Activated CD4-positive, alpha-beta memory T cell treated with anti-CD3 and anti-CD28 coated beads, Interleukin-2, amount 10 ng/mL, durations not matched to agents 7 days and 5 days (primary cell): ENCODE data around the gene RBPJ. TPM values are rescaled to one million over a fixed set of nuclear protein-coding genes. Genes with fewer than 3 reads are reported as not detected.

Experiments used
- CTCF ChIA-PET: fragments of 350-600 bp; sonication (Branson Sonifier 250); formaldehyde crosslinking; loops from one replicate; lab custom pipeline; 2021; ENCODE audit warnings: antibody characterized with exemption, inconsistent platforms; lab: Charles Lee
- POLR2A ChIA-PET: fragments of 350-600 bp; sonication (Branson Sonifier 250); formaldehyde crosslinking; loops from one replicate; lab custom pipeline; 2021; ENCODE audit warnings: antibody characterized with exemption; lab: Charles Lee
- DNase-seq: peaks from one replicate; pipeline ENCODE4 v3.0.0-alpha.2; 2020
- H3K27ac Mint-ChIP-seq: one replicate; pipeline ENCODE4 v1.8.0; 2021; ENCODE audit warnings: mild to moderate bottlenecking, mixed read lengths
- H3K27me3 Mint-ChIP-seq: one replicate; pipeline ENCODE4 v1.8.0; 2021; ENCODE audit warnings: mixed read lengths
- H3K36me3 Mint-ChIP-seq: one replicate; pipeline ENCODE4 v1.8.0; 2021; ENCODE audit warnings: low read depth, mixed read lengths
- H3K4me1 Mint-ChIP-seq: one replicate; pipeline ENCODE4 v1.8.0; 2021; ENCODE audit warnings: mixed read lengths
- H3K4me3 Mint-ChIP-seq: one replicate; pipeline ENCODE4 v1.8.0; 2021; ENCODE audit warnings: mild to moderate bottlenecking, mixed read lengths
- H3K9me3 Mint-ChIP-seq: one replicate; pipeline ENCODE4 v1.8.0; 2021; ENCODE audit warnings: mixed read lengths
- total RNA-seq, 2 experiments: library from RNA; stranded (reverse); gene quantifications; one replicate each; pipeline ENCODE4 v1.2.3, GENCODE V29; 2021

Gene RBPJ
- total RNA-seq, 2 experiments from 2014 or later: 137 to 144 TPM

DNA sequence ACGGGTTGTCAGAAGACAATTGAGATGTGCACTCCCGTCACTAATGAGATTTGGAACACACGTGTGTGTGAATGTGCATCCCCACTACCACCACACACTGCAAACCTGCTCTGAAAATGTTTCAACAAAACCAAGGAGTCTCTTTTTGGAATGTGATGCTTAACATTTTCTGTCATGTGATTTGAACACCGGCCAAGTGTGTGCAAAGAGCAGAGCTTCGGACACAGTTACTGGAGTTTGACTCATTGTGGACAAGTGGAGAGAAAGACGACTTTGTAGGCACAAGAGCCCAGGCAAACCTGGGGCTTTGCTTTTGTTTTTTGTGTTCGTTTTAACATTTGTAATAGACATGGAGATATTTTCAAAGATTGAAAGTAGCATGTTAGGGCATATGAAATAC is 120.3 kb downstream of the RBPJ start:
- POLR2A ChIA-PET: no interaction called here
- Mint-ChIP-seq H3K9me3 (no peaks in the 10 kb centered on the region), H3K36me3 (peaks cover 20% of the 10 kb centered on the region), H3K4me1 (no peaks in the 10 kb centered on the region), H3K27me3 (no peaks in the 10 kb centered on the region), H3K27ac (no peak overlapping the region), H3K4me3 (no peak overlapping the region)
- no peak for DNase-seq
- CTCF ChIA-PET: no interaction called here

DNA sequence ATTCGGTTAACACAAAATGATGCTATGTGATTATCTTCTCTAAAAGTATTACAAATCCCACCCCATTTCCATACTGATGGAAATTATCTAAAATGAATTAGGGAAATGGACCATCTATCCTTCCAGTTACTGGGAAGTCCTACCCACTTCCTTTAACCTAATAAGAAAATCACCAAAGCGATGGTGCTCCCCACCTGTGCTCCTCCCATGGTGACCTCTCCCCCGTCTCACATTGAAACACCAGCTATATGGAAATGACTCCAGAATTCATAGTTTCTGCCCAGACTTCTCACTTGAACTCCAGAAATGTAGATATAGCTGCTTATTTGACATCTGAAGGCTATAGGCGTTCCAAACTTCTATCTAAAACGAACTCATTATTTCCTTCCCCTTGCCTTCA is 121.0 kb downstream of the RBPJ start:
- POLR2A ChIA-PET: no interaction called here
- H3K4me1 Mint-ChIP-seq: no peaks in the 10 kb centered on the region
- H3K4me3 Mint-ChIP-seq: no peak overlapping the region
- H3K27me3 Mint-ChIP-seq: no peaks in the 10 kb centered on the region
- CTCF ChIA-PET: no interaction called here
- no peaks in the 10 kb centered on the region for H3K9me3 Mint-ChIP-seq
- peaks cover 20% of the 10 kb centered on the region for H3K36me3 Mint-ChIP-seq
- no peak overlapping the region for H3K27ac Mint-ChIP-seq
- no peak for DNase-seq

DNA sequence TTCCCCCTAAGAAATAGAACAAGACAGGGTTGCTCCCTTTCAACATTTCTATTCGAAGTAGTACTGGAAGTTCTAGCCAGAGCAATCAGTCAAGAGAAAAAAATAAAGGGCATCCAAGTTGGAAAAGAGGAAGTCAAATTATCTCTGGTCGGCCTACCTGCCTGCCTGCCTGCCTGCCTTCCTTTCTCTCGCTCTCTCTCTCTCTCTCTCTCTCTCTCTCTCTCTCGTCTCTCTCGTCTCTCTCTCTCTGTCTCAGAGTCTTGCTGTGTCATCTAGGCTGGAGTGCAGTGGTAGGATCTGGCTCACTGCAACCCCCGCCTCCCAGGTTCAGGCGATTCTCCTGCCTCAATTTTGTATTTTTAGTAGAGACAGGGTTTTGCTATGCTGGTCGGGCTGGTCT is 126.6 kb downstream of the RBPJ start:
- CTCF ChIA-PET: no interaction called here
- Mint-ChIP-seq H3K36me3 (peaks cover 6% of the 10 kb centered on the region), H3K27ac (no peak overlapping the region), H3K27me3 (peaks cover 1% of the 10 kb centered on the region), H3K4me1 (no peaks in the 10 kb centered on the region), H3K9me3 (no peaks in the 10 kb centered on the region), H3K4me3 (no peak overlapping the region)
- no peak for DNase-seq
- POLR2A ChIA-PET: no interaction called here

DNA sequence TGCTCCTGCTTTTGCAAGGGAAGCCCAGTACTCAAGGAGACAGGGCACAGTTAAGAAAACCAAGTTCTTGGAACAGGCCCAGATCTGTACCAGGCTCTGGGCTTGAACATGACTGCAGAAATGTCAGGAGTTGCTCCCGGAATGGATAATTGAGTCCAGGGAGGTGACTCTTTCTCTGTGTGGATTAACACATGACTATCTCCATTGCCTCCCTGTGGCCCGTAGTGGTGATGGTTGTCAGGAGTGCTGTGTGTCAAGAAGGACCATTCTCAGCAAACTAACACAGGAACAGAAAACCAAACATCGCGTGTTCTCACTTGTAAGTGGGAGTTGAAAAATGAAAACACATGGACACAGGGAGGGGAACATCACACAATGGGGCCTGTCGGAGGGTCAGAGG is 129.6 kb downstream of the RBPJ start:
- CTCF ChIA-PET: no interaction called here
- Mint-ChIP-seq H3K27ac (no peak overlapping the region), H3K4me1 (no peaks in the 10 kb centered on the region), H3K9me3 (no peaks in the 10 kb centered on the region), H3K27me3 (peaks cover 1% of the 10 kb centered on the region), H3K36me3 (no peaks in the 10 kb centered on the region), H3K4me3 (no peak overlapping the region)
- DNase-seq: no peak
- POLR2A ChIA-PET: no interaction called here

DNA sequence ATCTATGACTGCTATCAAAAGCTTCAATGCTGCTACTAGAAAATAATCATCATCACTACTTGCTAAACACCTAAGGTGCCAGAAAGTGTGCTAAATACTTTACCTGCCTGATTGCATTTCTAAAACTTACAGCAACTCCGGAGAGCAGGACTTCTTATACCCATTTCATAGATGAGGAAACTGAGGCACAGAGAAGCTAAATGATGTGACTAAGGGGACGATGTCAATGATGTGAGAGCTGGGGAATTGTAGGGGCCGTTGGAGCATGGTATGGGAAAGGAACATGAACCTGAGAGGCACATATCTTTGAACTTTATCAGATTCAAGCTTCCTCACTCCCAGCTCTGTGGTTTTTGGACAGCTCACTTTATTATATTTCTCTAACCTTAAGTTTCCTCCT is 130.8 kb downstream of the RBPJ start:
- Mint-ChIP-seq H3K4me3 (no peak overlapping the region), H3K4me1 (no peaks in the 10 kb centered on the region), H3K27me3 (peaks cover 1% of the 10 kb centered on the region), H3K9me3 (no peaks in the 10 kb centered on the region), H3K27ac (no peak overlapping the region), H3K36me3 (no peaks in the 10 kb centered on the region)
- DNase-seq: no peak
- CTCF ChIA-PET: interaction anchor here (0.6 kb wide), 1 partner anchor 454 kb away, joined by 5 read pairs; no protein-coding TSS in a partner anchor
- POLR2A ChIA-PET: no interaction called here

DNA sequence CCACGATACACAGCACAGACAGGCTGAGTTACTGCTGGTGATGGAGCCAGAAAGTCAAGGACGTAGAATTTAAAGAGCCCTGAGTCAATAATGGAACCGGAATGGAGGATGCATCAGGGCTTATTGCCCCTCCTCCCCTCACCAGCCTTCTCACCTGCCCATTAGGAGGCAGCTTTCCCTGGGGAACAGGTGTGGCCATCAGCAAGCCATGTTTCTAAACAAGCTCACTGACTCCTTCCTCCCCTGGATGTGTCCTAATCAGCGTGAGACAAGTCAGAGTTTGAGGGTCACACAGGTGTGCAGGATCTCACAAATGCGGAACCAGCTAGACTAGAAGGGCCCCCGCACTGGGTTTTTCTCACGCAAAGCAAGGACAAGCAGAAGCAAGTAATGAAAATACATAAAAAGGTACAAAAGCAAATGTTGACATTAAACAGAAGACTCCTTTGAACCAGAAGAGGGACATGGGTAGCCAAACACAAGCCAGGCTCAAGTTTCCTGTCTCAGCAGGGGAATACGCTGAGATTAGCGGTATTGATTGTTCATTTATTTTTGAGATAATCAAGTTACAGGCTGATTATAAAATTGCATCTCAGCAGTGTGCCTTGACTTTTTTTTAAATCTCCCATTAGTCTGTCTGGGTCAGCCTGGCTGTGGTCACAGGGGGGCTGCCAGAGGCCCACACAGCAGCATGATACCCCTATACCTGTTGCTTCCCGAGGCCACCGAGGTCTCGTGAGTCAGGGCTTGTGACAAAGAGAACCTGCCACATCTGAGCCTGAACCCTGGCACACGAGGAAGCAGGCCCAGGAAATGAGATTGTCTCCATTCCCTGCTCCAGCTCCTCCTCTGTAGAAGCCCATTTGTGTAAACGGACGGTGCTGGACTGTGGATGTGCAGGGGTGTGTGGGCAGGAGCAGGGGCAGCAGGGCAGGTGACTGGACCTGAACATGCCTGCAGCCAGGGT is 132.0 kb downstream of the RBPJ start:
- Mint-ChIP-seq H3K4me3 (no peak overlapping the region), H3K27ac (no peak overlapping the region), H3K4me1 (peaks cover 4% of the 10 kb centered on the region), H3K27me3 (peaks cover 3% of the 10 kb centered on the region), H3K36me3 (no peaks in the 10 kb centered on the region), H3K9me3 (no peaks in the 10 kb centered on the region)
- DNase-seq: no peak
- ChIA-PET POLR2A (no interaction called here), CTCF (no interaction called here)

DNA sequence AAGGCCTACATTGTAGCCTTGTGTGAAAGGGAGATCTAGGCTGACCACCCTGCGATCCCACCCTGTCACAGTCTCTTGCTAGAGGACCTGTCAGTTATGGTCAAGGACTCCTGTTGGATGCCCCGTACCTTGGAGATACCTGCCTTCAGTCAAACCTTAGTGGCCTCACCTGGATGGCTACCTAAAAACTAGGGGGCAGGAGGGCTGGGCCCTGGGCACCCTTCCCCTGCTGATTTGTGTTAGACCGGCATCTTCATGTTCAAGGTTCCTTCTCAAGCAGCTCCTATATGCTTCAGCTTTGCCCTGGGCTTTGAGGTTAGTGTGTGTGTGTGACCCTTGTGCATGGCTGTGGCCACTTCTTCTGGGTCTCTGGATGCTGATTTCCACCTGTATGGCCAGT is 134.1 kb downstream of the RBPJ start:
- H3K36me3 Mint-ChIP-seq: no peaks in the 10 kb centered on the region
- no peaks in the 10 kb centered on the region for H3K9me3 Mint-ChIP-seq
- H3K27me3 Mint-ChIP-seq: peaks cover 3% of the 10 kb centered on the region
- POLR2A ChIA-PET: no interaction called here
- H3K4me1 Mint-ChIP-seq: peaks cover 16% of the 10 kb centered on the region
- CTCF ChIA-PET: no interaction called here
- no peak for DNase-seq
- no peak overlapping the region for H3K4me3 Mint-ChIP-seq
- H3K27ac Mint-ChIP-seq: no peak overlapping the region

DNA sequence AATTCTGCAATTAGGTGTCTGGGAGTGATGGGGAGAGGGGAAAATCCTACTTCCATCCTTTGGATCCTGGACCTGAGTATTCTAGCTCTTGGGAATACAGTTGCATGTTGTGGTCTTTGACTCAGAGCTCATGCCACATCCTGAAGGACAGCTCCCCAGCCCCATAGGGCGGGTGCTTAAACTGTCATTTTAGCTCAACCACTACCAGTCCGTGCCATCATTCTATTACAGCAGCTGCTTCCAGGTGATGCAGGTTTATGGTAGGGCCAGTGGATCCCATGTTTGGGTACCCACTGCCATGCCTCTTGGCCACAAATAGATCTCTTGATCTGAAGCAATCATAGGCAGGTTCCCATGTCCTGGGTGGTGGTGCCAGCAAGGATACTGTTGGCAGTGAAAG is 134.8 kb downstream of the RBPJ start:
- Mint-ChIP-seq H3K27me3 (peaks cover 3% of the 10 kb centered on the region), H3K9me3 (no peaks in the 10 kb centered on the region), H3K27ac (no peak overlapping the region), H3K4me1 (peaks cover 16% of the 10 kb centered on the region), H3K4me3 (no peak overlapping the region), H3K36me3 (no peaks in the 10 kb centered on the region)
- CTCF ChIA-PET: no interaction called here
- no peak for DNase-seq
- POLR2A ChIA-PET: no interaction called here

DNA sequence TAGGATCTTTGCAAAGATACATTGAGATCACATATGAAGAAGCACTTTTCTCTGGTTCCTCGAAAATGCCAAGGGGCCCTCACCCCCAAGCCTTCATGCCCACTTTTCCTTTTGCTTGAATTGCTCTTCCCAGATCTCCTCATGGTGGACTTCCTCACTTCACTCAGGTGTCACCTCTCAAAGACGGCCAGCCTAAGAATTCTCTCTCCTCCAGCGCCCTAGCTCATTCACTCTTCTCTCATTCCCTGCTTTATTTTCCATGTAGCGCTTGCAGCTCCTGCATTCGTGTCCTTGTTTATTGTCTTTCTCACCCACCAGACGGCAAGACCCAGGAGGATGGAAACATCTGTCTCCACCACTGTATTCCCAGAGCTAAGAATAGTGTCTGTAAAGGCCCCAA is 136.6 kb downstream of the RBPJ start:
- CTCF ChIA-PET: interaction anchor here (1.0 to 1.3 kb wide), 2 partner anchors 21 to 265 kb away, joined by 3 to 4 read pairs; no protein-coding TSS in a partner anchor
- Mint-ChIP-seq H3K4me3 (no peak overlapping the region), H3K27me3 (peaks cover 3% of the 10 kb centered on the region), H3K27ac (no peak overlapping the region), H3K36me3 (no peaks in the 10 kb centered on the region), H3K9me3 (no peaks in the 10 kb centered on the region), H3K4me1 (peaks cover 16% of the 10 kb centered on the region)
- POLR2A ChIA-PET: no interaction called here
- no peak for DNase-seq

DNA sequence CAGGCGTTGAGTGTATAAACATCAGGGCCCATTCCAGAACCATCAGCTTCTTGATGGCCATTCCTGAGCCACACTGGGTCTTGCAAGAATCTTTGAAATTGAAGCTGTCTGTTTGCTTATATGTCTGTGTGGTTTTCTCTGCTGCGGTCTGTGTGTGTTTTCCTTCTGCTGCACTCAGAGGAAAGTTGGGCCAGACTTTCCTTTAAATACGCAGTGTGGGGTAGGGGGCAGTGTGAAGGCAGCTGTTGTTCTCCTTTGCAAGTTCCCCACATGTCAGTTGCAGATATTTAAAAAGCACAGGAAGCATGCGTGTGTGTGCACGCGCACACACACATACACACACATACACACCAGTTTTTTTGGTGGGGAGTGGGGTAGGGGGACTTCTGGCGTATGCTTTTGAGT is 137.3 kb downstream of the RBPJ start:
- POLR2A ChIA-PET: no interaction called here
- H3K4me3 Mint-ChIP-seq: no peak overlapping the region
- peak overlapping the region; percentile 37 for H3K27ac Mint-ChIP-seq
- no peaks in the 10 kb centered on the region for H3K36me3 Mint-ChIP-seq
- H3K9me3 Mint-ChIP-seq: no peaks in the 10 kb centered on the region
- peaks cover 3% of the 10 kb centered on the region for H3K27me3 Mint-ChIP-seq
- CTCF ChIA-PET: interaction anchor here (0.6 to 1.3 kb wide), 9 partner anchors 21 to 552 kb away, joined by 3 to 6 read pairs (median 3); no protein-coding TSS in a partner anchor
- H3K4me1 Mint-ChIP-seq: peaks cover 16% of the 10 kb centered on the region
- DNase-seq: no peak

DNA sequence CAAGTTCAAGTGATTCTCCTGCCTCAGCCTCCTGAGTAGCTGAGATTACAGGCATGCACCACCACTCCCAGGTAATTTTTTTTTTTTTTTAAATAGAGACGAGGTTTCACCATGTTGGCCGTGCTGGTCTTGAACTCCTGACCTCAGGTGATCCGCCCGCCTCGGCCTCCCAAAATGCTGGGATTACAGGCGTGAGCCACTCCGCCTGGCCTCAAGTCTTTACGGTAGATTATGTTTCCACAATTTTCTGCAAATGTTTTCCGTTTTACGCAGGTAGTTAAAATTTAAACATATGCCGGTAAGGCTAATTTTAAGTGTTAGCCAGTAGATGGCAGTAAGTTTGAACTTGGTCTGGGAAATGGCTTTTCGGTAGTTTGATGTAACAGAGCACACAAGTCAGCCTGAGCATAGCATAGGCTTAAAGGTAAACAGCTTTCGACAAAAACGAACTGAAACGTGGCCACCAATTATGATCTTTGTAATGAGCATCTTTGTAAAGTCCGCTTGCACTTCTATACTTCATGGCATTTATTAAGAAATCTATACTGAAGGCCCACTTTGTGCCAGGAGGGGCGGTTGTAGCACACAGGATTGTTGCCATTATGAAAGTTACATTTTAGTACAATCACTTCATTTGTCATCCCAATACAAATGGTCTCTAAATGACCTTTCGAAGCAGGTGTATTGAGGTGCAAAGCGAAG is 138.4 kb downstream of the RBPJ start:
- H3K36me3 Mint-ChIP-seq: no peaks in the 10 kb centered on the region
- POLR2A ChIA-PET: no interaction called here
- H3K4me3 Mint-ChIP-seq: no peak overlapping the region
- no peak overlapping the region for H3K27ac Mint-ChIP-seq
- DNase-seq: no peak
- CTCF ChIA-PET: interaction anchor here (0.7 to 1.4 kb wide), 5 partner anchors 12 to 551 kb away, joined by 3 to 6 read pairs (median 3); no protein-coding TSS in a partner anchor
- peaks cover 4% of the 10 kb centered on the region for H3K27me3 Mint-ChIP-seq
- no peaks in the 10 kb centered on the region for H3K9me3 Mint-ChIP-seq
- H3K4me1 Mint-ChIP-seq: peaks cover 16% of the 10 kb centered on the region

DNA sequence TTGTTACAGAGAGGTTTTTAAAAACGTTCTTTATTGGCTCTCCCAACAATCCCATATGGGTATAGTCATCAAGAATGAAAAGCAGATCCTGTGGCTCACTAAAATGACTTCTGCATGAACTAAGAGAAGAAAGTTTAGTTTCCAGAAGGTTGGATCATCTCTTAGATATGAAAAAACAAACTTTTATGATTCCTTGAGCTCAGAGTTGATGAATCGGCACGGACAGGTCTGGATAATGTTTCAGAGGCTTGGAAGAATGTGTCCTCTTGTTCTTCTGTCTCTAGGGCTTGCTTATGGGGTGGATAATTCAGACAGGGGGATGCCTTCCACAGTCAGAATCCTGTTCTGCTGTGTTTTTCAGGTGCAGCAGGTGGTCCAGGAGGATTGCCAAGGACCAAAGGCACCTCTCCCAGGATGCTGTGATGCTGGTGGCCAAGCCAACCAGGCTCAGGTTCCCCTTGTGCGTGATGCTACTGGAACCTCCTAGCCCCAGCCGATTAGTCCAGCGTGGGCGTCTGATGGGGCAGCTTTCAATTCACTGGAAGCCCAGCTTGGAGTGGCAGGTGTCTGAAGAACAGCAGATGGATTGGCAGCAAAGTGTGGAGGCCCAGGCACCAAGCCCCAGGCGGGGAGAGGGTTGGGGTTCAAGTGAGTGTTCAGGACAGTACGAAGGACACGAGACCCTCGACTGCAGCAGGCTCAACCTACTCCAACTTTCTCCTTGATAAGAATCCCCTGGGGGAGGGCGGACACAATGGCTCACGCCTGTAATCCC is 139.1 kb downstream of the RBPJ start:
- no peak overlapping the region for H3K27ac Mint-ChIP-seq
- no peak overlapping the region for H3K4me3 Mint-ChIP-seq
- H3K27me3 Mint-ChIP-seq: peaks cover 5% of the 10 kb centered on the region
- peaks cover 16% of the 10 kb centered on the region for H3K4me1 Mint-ChIP-seq
- POLR2A ChIA-PET: interaction anchor here (1.3 kb wide), 1 partner anchor 11 kb away, joined by 3 read pairs; no protein-coding TSS in a partner anchor
- no peaks in the 10 kb centered on the region for H3K9me3 Mint-ChIP-seq
- CTCF ChIA-PET: interaction anchor here (1.4 kb wide), 1 partner anchor 11 kb away, joined by 3 read pairs; no protein-coding TSS in a partner anchor
- H3K36me3 Mint-ChIP-seq: no peaks in the 10 kb centered on the region
- DNase-seq: no peak
